A172 (cell line): ENCODE measurements around the gene NPAT. TPM values are rescaled to one million over a fixed set of nuclear protein-coding genes. Genes with fewer than 3 reads are reported as not detected.

Experiments used
- DNase-seq: peaks from one replicate; pipeline ENCODE4 v3.0.0-alpha.2; 2015; ENCODE audit warnings: low spot score
- total RNA-seq: library from RNA; depleted of rRNA; stranded (reverse); fragments of >200 nt; shearing (Covaris generic); gene quantifications from 2 replicates; pipeline ENCODE4 v1.2.3, GENCODE V29; 2014; rRNA removed

The NPAT gene
- total RNA-seq: 9.1 and 9.2 TPM in 2 replicates

GRCh38 chr11:108222574-108223347, at the start of gene NPAT, which contains the start of gene ATM:
NPAT (minus strand) TSS chr11:108222638; CDS start chr11:108222536, 102 bp downstream.
ATM (plus strand) TSS chr11:108223067; CDS start chr11:108227625, 4,558 bp downstream.
- DNase-seq: peak; percentile 94

- DNase-seq: no peak
Measured at GRCh38 chr11:108269583-108269982, 47.1 kb upstream of the NPAT start.

- DNase-seq: peak; percentile 5
Measured at GRCh38 chr11:108253176-108253575, 30.7 kb upstream of the NPAT start.

GRCh38 chr11:108246885-108247284, 24.4 kb upstream of the NPAT start:
- DNase-seq: no peak

GRCh38 chr11:108246308-108246707, 23.9 kb upstream of the NPAT start:
- DNase-seq: no peak

GRCh38 chr11:108242422-108242821, 20.0 kb upstream of the NPAT start:
- no peak for DNase-seq

GRCh38 chr11:108241330-108242037, 19.0 kb upstream of the NPAT start:
- no peak for DNase-seq

GRCh38 chr11:108239076-108239475, 16.6 kb upstream of the NPAT start:
- DNase-seq: no peak

GRCh38 chr11:108237058-108237481, 14.6 kb upstream of the NPAT start:
- no peak for DNase-seq

- no peak for DNase-seq
Measured at GRCh38 chr11:108235633-108236032, 13.2 kb upstream of the NPAT start.

GRCh38 chr11:108235192-108235591, 12.8 kb upstream of the NPAT start:
- DNase-seq: no peak

GRCh38 chr11:108233277-108233945, 11.0 kb upstream of the NPAT start:
- DNase-seq: no peak

GRCh38 chr11:108228251-108228650, 5.8 kb upstream of the NPAT start:
- no peak for DNase-seq

- DNase-seq: no peak
Measured at GRCh38 chr11:108226036-108226435, 3.6 kb upstream of the NPAT start.

- no peak for DNase-seq
Measured at GRCh38 chr11:108224911-108225786, 2.7 kb upstream of the NPAT start.

GRCh38 chr11:108224366-108224765, 1.9 kb upstream of the NPAT start:
- DNase-seq: no peak

- peak; percentile 5 for DNase-seq
Measured at GRCh38 chr11:108223348-108224149, 1.1 kb upstream of the NPAT start.

- DNase-seq: no peak
Measured at GRCh38 chr11:108221911-108222573, 396 bp downstream of the NPAT start.

GRCh38 chr11:108221371-108221770, 1.1 kb downstream of the NPAT start:
- no peak for DNase-seq

- DNase-seq: no peak
Measured at GRCh38 chr11:108220721-108221336, 1.6 kb downstream of the NPAT start.
